H1 (cell line): Measurements from ENCODE around the gene WWP2. TPM values are rescaled to one million over a fixed set of nuclear protein-coding genes. Genes with fewer than 3 reads are reported as not detected.

Experiments used
- ASH2L ChIP-seq: fragments of 200-600, 300-600 bp; sonication (generic); IDR thresholded peaks from one replicate; pipeline ENCODE4 v1.7.1; 2017; ENCODE audit warnings: low read length
- ATF3 ChIP-seq: IDR thresholded peaks from 2 replicates; pipeline ENCODE4 v1.6.1; 2011; ENCODE audit warnings: low read depth, mild to moderate bottlenecking, low read length; ENCODE audit not compliant: insufficient read depth
- CBX5 ChIP-seq: fragments of 300-800, 300-1000 bp; sonication (generic); IDR thresholded peaks from 2 replicates; pipeline ENCODE4 v1.7.1; 2016; ENCODE audit warnings: antibody characterized with exemption, low read length, low read depth
- CHD1 ChIP-seq: IDR thresholded peaks from 2 replicates; pipeline ENCODE4 v1.6.1; 2012; ENCODE audit warnings: low read depth, low read length, improper control_type of control experiment
- CTBP2 ChIP-seq: IDR thresholded peaks from 2 replicates; pipeline ENCODE4 v1.7.0; 2011; ENCODE audit warnings: borderline replicate concordance, mild to moderate bottlenecking, moderate library complexity, mixed read lengths, low read length; ENCODE audit not compliant: insufficient read depth, insufficient read length
- EGR1 ChIP-seq: IDR thresholded peaks from 2 replicates; pipeline ENCODE4 v1.6.1; 2011; ENCODE audit warnings: low read depth, low read length, borderline replicate concordance
- HDAC6 ChIP-seq: IDR thresholded peaks from one replicate; pipeline ENCODE4 v1.7.1; 2012; ENCODE audit warnings: low read depth, mild to moderate bottlenecking, inconsistent platforms, low read length, moderate library complexity
- JUND ChIP-seq: IDR thresholded peaks from 2 replicates; pipeline ENCODE4 v1.6.1; 2011; ENCODE audit warnings: mild to moderate bottlenecking, improper control_type of control experiment, low read length
- KDM1A ChIP-seq: fragments of 200-600, 300-600 bp; sonication (generic); IDR thresholded peaks from 2 replicates; pipeline ENCODE4 v1.7.1; 2016; ENCODE audit warnings: mild to moderate bottlenecking, low read length, borderline replicate concordance
- MAFK ChIP-seq: IDR thresholded peaks from 2 replicates; pipeline ENCODE4 v1.6.1; 2012; ENCODE audit warnings: low read depth, mild to moderate bottlenecking, improper control_type of control experiment, low read length
- NANOG ChIP-seq: IDR thresholded peaks from 2 replicates; pipeline ENCODE4 v1.6.1; 2011; ENCODE audit warnings: low read length, low read depth, mild to moderate bottlenecking, inconsistent platforms; ENCODE audit not compliant: insufficient read depth, poor library complexity, severe bottlenecking
- POLR2A ChIP-seq, 2 experiments: IDR thresholded peaks; 1 replicate in 1 of 2; 2 replicates in 1 of 2; pipeline ENCODE4 v1.6.1; 2011; ENCODE audit warnings: low read depth in 2 of 2, low read length in 2 of 2, mild to moderate bottlenecking in 2 of 2; ENCODE audit errors: control extremely low read depth in 1 of 2
- POU5F1 ChIP-seq: IDR thresholded peaks from 2 replicates; pipeline ENCODE4 v1.6.1; 2011; ENCODE audit warnings: low read depth, mild to moderate bottlenecking, low read length, moderate library complexity
- RNF2 ChIP-seq: fragments of 200-900, 300-1000 bp; sonication (generic); IDR thresholded peaks from 2 replicates; pipeline ENCODE4 v1.7.1; 2016; ENCODE audit warnings: borderline replicate concordance, low read depth, mild to moderate bottlenecking, antibody characterized with exemption, low read length; ENCODE audit not compliant: poor library complexity, severe bottlenecking; ENCODE audit errors: missing control alignments
- SIN3A ChIP-seq, 2 experiments: IDR thresholded peaks in 1 of 2; conservative IDR thresholded peaks in 1 of 2; 2 replicates each; pipeline ENCODE4 v1.6.1; 2011 to 2012; ENCODE audit warnings: low read length in 2 of 2, improper control_type of control experiment in 1 of 2, low read depth in 1 of 2, mild to moderate bottlenecking in 1 of 2
- SIRT6 ChIP-seq: IDR thresholded peaks from one replicate; pipeline ENCODE4 v1.7.1; 2012; ENCODE audit warnings: low read length, inconsistent platforms
- SP1 ChIP-seq: IDR thresholded peaks from 2 replicates; pipeline ENCODE4 v1.6.1; 2011; ENCODE audit warnings: low read depth, low read length
- SP2 ChIP-seq: IDR thresholded peaks from 2 replicates; pipeline ENCODE4 v1.6.1; 2012; ENCODE audit warnings: mild to moderate bottlenecking, low read length, inconsistent platforms
- SP4 ChIP-seq: IDR thresholded peaks from 2 replicates; pipeline ENCODE4 v1.6.1; 2012; ENCODE audit warnings: low read length, inconsistent platforms
- SUZ12 ChIP-seq: fragments of 200-600 bp; sonication (generic); IDR thresholded peaks from 2 replicates; pipeline ENCODE4 v1.6.1; 2012; ENCODE audit warnings: mild to moderate bottlenecking, inconsistent platforms, low read length, moderate library complexity, mixed read lengths
- TAF7 ChIP-seq: optimal IDR thresholded peaks from 2 replicates; pipeline ENCODE3; 2011; ENCODE audit warnings: low read depth, mild to moderate bottlenecking, inconsistent platforms, low read length, moderate library complexity, borderline replicate concordance
- TBP ChIP-seq: IDR thresholded peaks from 2 replicates; pipeline ENCODE4 v1.6.1; 2011; ENCODE audit warnings: low read depth, low read length, improper control_type of control experiment
- TEAD4 ChIP-seq: IDR thresholded peaks from 2 replicates; pipeline ENCODE4 v1.6.1; 2012; ENCODE audit warnings: low read depth, low read length, inconsistent platforms, mixed read lengths
- YY1 ChIP-seq: IDR thresholded peaks from 2 replicates; pipeline ENCODE4 v1.6.1; 2011; ENCODE audit warnings: low read depth, mild to moderate bottlenecking, low read length
- polyA plus RNA-seq, 7 experiments: library from polyadenylated mRNA; depleted of rRNA in 3 of 7; stranded (reverse) in 5 of 7; unstranded in 2 of 7; fragments of >200 nt in 5 of 7; fragments of 200-250 nt in 2 of 7; gene quantifications; 1 replicate in 5 of 7; 2 replicates in 1 of 7; 4 replicates in 1 of 7; pipeline versions ENCODE4 v1.2.1 to v1.2.3, GENCODE V29; 2011 to 2013; ENCODE audit warnings: missing spikeins in 2 of 7, mixed read lengths in 2 of 7
- total RNA-seq: library from RNA; stranded (reverse); fragmentation: NEBNext Ultra II Directional; extraction: Animal tissue kit (Norgen Biotek cat#: 25700); gene quantifications from 2 replicates; pipeline ENCODE4 v1.2.1, GENCODE V29; 2021

Gene WWP2
- total and polyA plus RNA-seq, 2 of the 8 experiments (the other 6 are each of a cell fraction or from before 2014, with no cell fraction given), result 14.1 to 42.2 TPM

GRCh38 chr16:69754469-69755310 is 7.4 kb upstream of the WWP2 start, which contains the start of gene NOB1 (continued):
- TF ChIP-seq RNF2 (no peak), TEAD4 (peak; percentile 25; the same call in 1 of the 2 replicates), POU5F1 (no peak), ASH2L (peak; percentile 96), ATF3 (peak; percentile 76; the same call in 1 of the 2 replicates), KDM1A (no peak), MAFK (no peak), TAF7 (peak; percentile 39), YY1 (peak; percentile 95), SP1 (peak; percentile 32; the same call in 1 of the 2 replicates), TBP (peak; percentile 86), EGR1 (peak; percentile 48; the same call in 1 of the 2 replicates), SIN3A (conservative IDR thresholded peaks at IDR 0.05 in 1 of 2, IDR thresholded peaks at IDR 0.05 in 1 of 2; ENCODE audit: low read depth in 1 of 2, low read length in 2 of 2) (peak; percentile 54 to 81; a peak in 3 of 4 replicates), CTBP2 (no peak), POLR2A (IDR thresholded peaks at IDR 0.05; ENCODE audit: control extremely low read depth in 1 of 2, low read depth in 2 of 2, low read length in 2 of 2) (peak; percentile 96 to 98), SP2 (no peak), SIRT6 (no peak), CBX5 (no peak), SUZ12 (no peak), CHD1 (no peak), HDAC6 (no peak), JUND (no peak), SP4 (peak; percentile 89; the same call in 1 of the 2 replicates), NANOG (no peak)
